Activated CD4-positive, alpha-beta T cell treated with anti-CD3 and anti-CD28 coated beads, Interleukin-2, amount 10 ng/mL, durations not matched to agents 24 days and 14 days (primary cell): ENCODE data around the gene SLC25A42. TPM values are rescaled to one million over a fixed set of nuclear protein-coding genes. Genes with fewer than 3 reads are reported as not detected.

Source experiments
- DNase-seq: peaks from one replicate; pipeline ENCODE4 v3.0.0; 2022
- H3K27ac Mint-ChIP-seq: one replicate; pipeline ENCODE4 v1.8.0; 2022; ENCODE audit warnings: mild to moderate bottlenecking, mixed read lengths
- H3K27me3 Mint-ChIP-seq: one replicate; pipeline ENCODE4 v1.8.0; 2022; ENCODE audit warnings: mixed read lengths
- H3K36me3 Mint-ChIP-seq: one replicate; pipeline ENCODE4 v1.8.0; 2022; ENCODE audit warnings: low read depth, mild to moderate bottlenecking, mixed read lengths
- H3K4me1 Mint-ChIP-seq: one replicate; pipeline ENCODE4 v1.8.0; 2021; ENCODE audit warnings: mixed read lengths
- H3K4me3 Mint-ChIP-seq: one replicate; pipeline ENCODE4 v1.8.0; 2022; ENCODE audit warnings: mild to moderate bottlenecking, moderate library complexity, mixed read lengths
- H3K9me3 Mint-ChIP-seq: one replicate; pipeline ENCODE4 v1.8.0; 2021; ENCODE audit warnings: mixed read lengths
- intact Hi-C: fragments of 100-400 bp; cut with micrococcal nuclease; formaldehyde crosslinking; loops from one replicate; pipeline ENCODE4 v1.15.1; 2023
- total RNA-seq: library from RNA; stranded (reverse); gene quantifications from 2 replicates; pipeline ENCODE4 v1.2.3, GENCODE V29; 2022

Gene SLC25A42
- total RNA-seq, 1 donor from 2014 or later: 8.0 TPM

GRCh38 chr19:19111136-19111835, 47.5 kb downstream of the SLC25A42 start:
- Mint-ChIP-seq H3K4me1 (no peaks in the 10 kb centered on the region), H3K36me3 (peaks cover 2% of the 10 kb centered on the region), H3K27me3 (peaks cover 2% of the 10 kb centered on the region), H3K27ac (no peak overlapping the region), H3K9me3 (no peaks in the 10 kb centered on the region), H3K4me3 (no peak overlapping the region)
- DNase-seq: no peak
- intact Hi-C loops: no loop called here

- Mint-ChIP-seq H3K9me3 (no peaks in the 10 kb centered on the region), H3K27ac (no peak overlapping the region), H3K4me3 (no peak overlapping the region), H3K4me1 (no peaks in the 10 kb centered on the region), H3K27me3 (peaks cover 2% of the 10 kb centered on the region), H3K36me3 (peaks cover 2% of the 10 kb centered on the region)
- DNase-seq: no peak
- intact Hi-C loops: no loop called here
These were observed 48.3 kb downstream of the SLC25A42 start for GRCh38 chr19:19111967-19112580.

- intact Hi-C loops: no loop called here
- Mint-ChIP-seq H3K27ac (no peak overlapping the region), H3K36me3 (no peaks in the 10 kb centered on the region), H3K27me3 (peaks cover 2% of the 10 kb centered on the region), H3K9me3 (no peaks in the 10 kb centered on the region), H3K4me1 (no peaks in the 10 kb centered on the region), H3K4me3 (no peak overlapping the region)
- DNase-seq: no peak
These were observed 49.3 kb downstream of the SLC25A42 start for GRCh38 chr19:19113040-19113626.

GRCh38 chr19:19115954-19116353, 52.2 kb downstream of the SLC25A42 start:
- Mint-ChIP-seq H3K27me3 (no peaks in the 10 kb centered on the region), H3K4me3 (no peak overlapping the region), H3K9me3 (no peaks in the 10 kb centered on the region), H3K36me3 (peaks cover 12% of the 10 kb centered on the region), H3K4me1 (no peaks in the 10 kb centered on the region), H3K27ac (no peak overlapping the region)
- peak; percentile 84 for DNase-seq
- intact Hi-C loops: no loop called here

GRCh38 chr19:19119325-19120237, 55.8 kb downstream of the SLC25A42 start:
- peaks cover 22% of the 10 kb centered on the region for H3K36me3 Mint-ChIP-seq
- H3K27me3 Mint-ChIP-seq: no peaks in the 10 kb centered on the region
- H3K27ac Mint-ChIP-seq: no peak overlapping the region
- H3K4me3 Mint-ChIP-seq: no peak overlapping the region
- DNase-seq: no peak
- no peaks in the 10 kb centered on the region for H3K4me1 Mint-ChIP-seq
- intact Hi-C loops: no loop called here
- H3K9me3 Mint-ChIP-seq: no peaks in the 10 kb centered on the region

- no peak overlapping the region for H3K27ac Mint-ChIP-seq
- H3K9me3 Mint-ChIP-seq: no peaks in the 10 kb centered on the region
- no peaks in the 10 kb centered on the region for H3K27me3 Mint-ChIP-seq
- intact Hi-C loops: no loop called here
- DNase-seq: peak; percentile 76
- H3K36me3 Mint-ChIP-seq: peaks cover 22% of the 10 kb centered on the region
- no peak overlapping the region for H3K4me3 Mint-ChIP-seq
- no peaks in the 10 kb centered on the region for H3K4me1 Mint-ChIP-seq
These were observed 56.8 kb downstream of the SLC25A42 start for GRCh38 chr19:19120308-19121231.

GRCh38 chr19:19121371-19121770, 57.6 kb downstream of the SLC25A42 start:
- Mint-ChIP-seq H3K36me3 (peaks cover 25% of the 10 kb centered on the region), H3K27me3 (no peaks in the 10 kb centered on the region), H3K27ac (no peak overlapping the region), H3K4me3 (no peak overlapping the region), H3K9me3 (no peaks in the 10 kb centered on the region), H3K4me1 (no peaks in the 10 kb centered on the region)
- intact Hi-C loops: no loop called here
- no peak for DNase-seq

GRCh38 chr19:19122902-19123301, 59.1 kb downstream of the SLC25A42 start:
- Mint-ChIP-seq H3K9me3 (no peaks in the 10 kb centered on the region), H3K4me1 (no peaks in the 10 kb centered on the region), H3K4me3 (no peak overlapping the region), H3K27ac (no peak overlapping the region), H3K27me3 (no peaks in the 10 kb centered on the region), H3K36me3 (peaks cover 26% of the 10 kb centered on the region)
- intact Hi-C loops: no loop called here
- DNase-seq: no peak

- intact Hi-C loops: no loop called here
- no peaks in the 10 kb centered on the region for H3K9me3 Mint-ChIP-seq
- no peaks in the 10 kb centered on the region for H3K4me1 Mint-ChIP-seq
- no peaks in the 10 kb centered on the region for H3K27me3 Mint-ChIP-seq
- peaks cover 27% of the 10 kb centered on the region for H3K36me3 Mint-ChIP-seq
- H3K4me3 Mint-ChIP-seq: no peak overlapping the region
- no peak for DNase-seq
- no peak overlapping the region for H3K27ac Mint-ChIP-seq
These were observed 59.6 kb downstream of the SLC25A42 start for GRCh38 chr19:19123386-19123785.

- no peaks in the 10 kb centered on the region for H3K27me3 Mint-ChIP-seq
- no peak for DNase-seq
- no peaks in the 10 kb centered on the region for H3K4me1 Mint-ChIP-seq
- H3K27ac Mint-ChIP-seq: no peak overlapping the region
- H3K9me3 Mint-ChIP-seq: no peaks in the 10 kb centered on the region
- no peak overlapping the region for H3K4me3 Mint-ChIP-seq
- intact Hi-C loops: no loop called here
- peaks cover 25% of the 10 kb centered on the region for H3K36me3 Mint-ChIP-seq
These were observed 62.3 kb downstream of the SLC25A42 start for GRCh38 chr19:19126102-19126501.

GRCh38 chr19:19131989-19132388, 68.2 kb downstream of the SLC25A42 start:
- Mint-ChIP-seq H3K4me3 (no peak overlapping the region), H3K36me3 (peaks cover 34% of the 10 kb centered on the region), H3K27me3 (no peaks in the 10 kb centered on the region), H3K27ac (no peak overlapping the region), H3K4me1 (peaks cover 5% of the 10 kb centered on the region), H3K9me3 (no peaks in the 10 kb centered on the region)
- no peak for DNase-seq
- intact Hi-C loops: no loop called here

- H3K9me3 Mint-ChIP-seq: no peaks in the 10 kb centered on the region
- H3K27me3 Mint-ChIP-seq: no peaks in the 10 kb centered on the region
- H3K4me1 Mint-ChIP-seq: peaks cover 13% of the 10 kb centered on the region
- intact Hi-C loops: no loop called here
- no peak for DNase-seq
- no peak overlapping the region for H3K27ac Mint-ChIP-seq
- H3K4me3 Mint-ChIP-seq: no peak overlapping the region
- peaks cover 35% of the 10 kb centered on the region for H3K36me3 Mint-ChIP-seq
These were observed 69.1 kb downstream of the SLC25A42 start for GRCh38 chr19:19132912-19133311.

- intact Hi-C loops: no loop called here
- peak overlapping the region; percentile 16 for H3K27ac Mint-ChIP-seq
- H3K36me3 Mint-ChIP-seq: peaks cover 34% of the 10 kb centered on the region
- no peaks in the 10 kb centered on the region for H3K27me3 Mint-ChIP-seq
- DNase-seq: no peak
- H3K4me3 Mint-ChIP-seq: no peak overlapping the region
- peaks cover 21% of the 10 kb centered on the region for H3K4me1 Mint-ChIP-seq
- H3K9me3 Mint-ChIP-seq: no peaks in the 10 kb centered on the region
These were observed 70.2 kb downstream of the SLC25A42 start for GRCh38 chr19:19133985-19134384.
